ACHN (cell line): ENCODE measurements around the gene FAM221B.

Source experiments
- DNase-seq: peaks from one replicate; pipeline ENCODE4 v3.0.0-alpha.2; 2015
- in situ Hi-C: cut with HindIII; loops from 2 replicates; pipeline ENCODE4 v1.10.0; 2017; ENCODE audit warnings: low sequenced_read_pairs, low pct_ligation_motif_present, low pct_unique_long_range_greater_than_20kb

FAM221B gene

DNA sequence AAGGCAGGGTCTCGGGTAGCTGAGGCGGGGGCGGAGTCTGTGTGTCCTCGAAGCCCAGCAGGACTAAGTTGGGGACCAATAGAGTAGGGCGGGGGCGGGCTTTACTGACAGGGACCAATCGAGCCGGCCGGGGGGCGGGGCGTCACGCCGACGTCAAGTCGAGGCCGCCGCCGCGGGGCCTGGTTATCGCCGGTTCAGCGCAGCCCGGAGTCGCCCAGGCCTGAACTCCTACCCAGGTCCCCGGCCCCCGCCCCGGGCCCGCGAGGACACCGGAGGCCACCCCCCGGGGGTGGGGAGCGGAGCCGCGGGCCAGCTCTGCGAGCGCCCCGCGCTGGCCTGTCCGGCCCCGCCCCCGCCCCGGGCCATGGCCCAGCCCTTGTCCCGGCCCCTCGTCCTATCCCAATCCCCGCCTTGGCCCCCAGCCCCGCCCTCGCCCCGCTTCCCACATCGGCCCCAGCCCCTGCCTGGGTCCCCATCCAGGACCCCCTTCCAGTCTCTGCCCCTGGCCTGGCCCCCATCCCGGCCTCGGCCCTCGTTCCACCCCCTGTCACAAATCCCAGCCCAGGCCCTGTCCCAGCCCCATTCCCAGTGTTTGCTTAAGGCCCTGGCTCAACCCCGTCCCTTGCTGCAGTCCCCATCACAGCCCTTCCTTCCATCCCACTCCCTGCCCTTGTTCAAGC lies 692 bp upstream of the FAM221B start, which contains the start of gene TMEM8B:
TMEM8B (plus strand) TSS at position 145 of the 680 bp plus-strand sequence; CDS start at position 365, 220 bp downstream.
- peak; percentile 88 for DNase-seq
- in situ Hi-C loops, result no loop called here

DNA sequence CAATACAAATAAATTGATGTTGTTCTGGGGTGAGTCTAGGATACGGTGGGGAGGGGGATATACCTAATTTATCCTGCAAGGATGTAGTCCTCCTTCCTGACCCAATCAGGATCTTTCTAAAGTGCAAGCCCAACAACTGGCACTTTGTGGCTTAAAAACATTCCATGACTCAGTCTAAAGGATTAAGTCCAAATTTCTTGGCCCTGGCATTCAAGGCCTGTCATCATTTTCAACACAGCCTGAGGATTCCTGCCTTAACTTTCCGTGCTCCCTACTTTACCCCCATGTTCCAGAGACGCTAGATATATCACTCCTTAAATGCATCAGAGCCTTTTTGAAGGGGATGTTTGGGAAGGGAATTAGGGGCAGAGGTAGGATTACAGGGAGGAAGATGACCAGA lies 1.0 kb downstream of the FAM221B start:
- in situ Hi-C loops, result no loop called here

DNA sequence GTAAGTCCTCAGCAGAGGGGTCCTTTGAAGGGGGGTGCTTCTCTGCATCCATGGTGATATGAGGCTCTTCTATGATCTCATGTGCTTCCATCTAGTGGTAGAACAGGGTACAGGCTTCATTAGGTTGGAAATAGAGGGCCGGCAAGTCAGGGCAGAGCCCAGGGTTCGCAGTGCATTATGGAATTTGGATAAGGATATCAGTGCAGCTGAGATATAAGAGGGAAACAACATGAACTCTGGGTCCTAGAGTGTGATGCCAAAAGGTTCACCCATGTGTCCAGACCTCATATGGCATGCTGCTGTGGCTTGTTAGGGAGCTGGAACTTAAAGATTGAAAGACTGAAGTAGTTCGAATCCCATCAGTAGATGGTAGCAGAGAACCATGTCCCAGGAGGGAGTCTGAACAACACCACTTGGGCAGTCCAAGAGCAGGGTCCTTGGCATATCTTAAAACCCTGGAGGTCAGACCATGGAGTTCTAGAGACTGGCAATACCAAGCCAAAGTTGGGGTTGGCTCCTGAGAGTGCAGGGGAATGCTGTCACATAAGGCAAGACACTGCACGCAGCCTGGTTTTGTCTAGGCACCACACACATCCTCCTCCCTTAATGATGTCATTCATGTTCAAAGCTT lies 2.3 kb downstream of the FAM221B start:
- in situ Hi-C loops, result no loop called here
- DNase-seq, result peak; percentile 60

More for the DNA sequence above, 1.0 kb downstream of the FAM221B start:
- DNase-seq, result no peak

DNA sequence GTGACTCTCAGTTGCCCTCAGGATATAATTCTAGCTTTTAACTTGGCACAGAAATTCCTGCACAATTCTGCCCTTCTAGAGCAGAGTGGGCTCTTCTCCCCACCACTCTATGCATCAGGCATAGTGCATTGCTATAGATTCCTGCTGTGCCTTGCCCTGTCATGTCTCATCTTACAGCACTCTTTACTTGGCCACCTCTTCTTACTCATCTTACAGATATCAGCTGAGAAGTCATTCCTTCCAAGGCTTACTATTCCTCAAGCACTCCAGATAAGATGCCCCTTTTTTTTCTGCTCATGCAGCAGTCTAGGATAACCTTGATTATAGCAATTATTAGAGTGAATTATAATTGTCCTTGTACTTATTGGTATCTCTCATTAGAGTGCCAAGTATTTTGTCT lies 5.6 kb downstream of the FAM221B start:
- in situ Hi-C loops, result no loop called here
- no peak for DNase-seq

DNA sequence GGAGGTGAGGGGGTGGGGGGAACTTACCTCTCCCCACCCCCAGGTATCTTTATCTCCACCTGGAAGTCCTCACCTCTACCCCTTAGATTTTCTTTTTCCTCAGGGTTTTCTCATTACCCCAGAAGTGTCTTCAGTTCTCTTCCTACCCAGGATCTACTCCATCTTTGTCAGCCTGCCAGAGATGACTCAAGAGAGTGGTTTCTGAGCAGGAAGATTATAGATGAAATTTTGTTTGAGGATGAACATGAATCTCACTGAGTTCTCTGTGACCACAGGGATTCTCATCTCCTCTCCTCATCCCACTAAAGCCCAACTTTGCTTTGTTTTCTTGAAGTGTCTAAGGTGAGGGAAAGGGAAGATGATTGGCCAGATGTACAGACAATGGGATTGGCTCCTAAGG lies 8.5 kb downstream of the FAM221B start:
- DNase-seq, result no peak

DNA sequence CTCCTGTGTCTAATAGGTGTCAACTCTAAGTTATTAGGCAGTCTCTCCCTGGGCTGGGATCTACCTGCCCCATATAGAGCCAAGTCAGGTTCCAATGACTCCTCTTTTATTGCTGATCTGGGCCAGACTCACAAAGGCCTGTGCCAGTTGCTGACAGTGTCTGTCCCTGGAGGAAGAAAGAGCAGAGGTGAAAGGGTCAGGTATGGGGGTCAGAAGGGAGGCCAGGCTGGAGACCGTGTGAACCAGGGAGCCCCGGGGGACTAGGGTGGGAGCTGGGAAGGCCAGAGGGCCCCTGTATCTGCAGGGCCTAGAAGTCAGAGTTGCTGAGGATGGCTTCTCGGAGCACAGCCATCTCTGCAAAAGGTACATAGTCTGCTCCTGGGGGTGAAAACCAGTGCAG lies 10.2 kb downstream of the FAM221B start:
- in situ Hi-C loops, result no loop called here
- DNase-seq, result no peak

More for the DNA sequence above, 8.5 kb downstream of the FAM221B start:
- in situ Hi-C loops, result no loop called here

DNA sequence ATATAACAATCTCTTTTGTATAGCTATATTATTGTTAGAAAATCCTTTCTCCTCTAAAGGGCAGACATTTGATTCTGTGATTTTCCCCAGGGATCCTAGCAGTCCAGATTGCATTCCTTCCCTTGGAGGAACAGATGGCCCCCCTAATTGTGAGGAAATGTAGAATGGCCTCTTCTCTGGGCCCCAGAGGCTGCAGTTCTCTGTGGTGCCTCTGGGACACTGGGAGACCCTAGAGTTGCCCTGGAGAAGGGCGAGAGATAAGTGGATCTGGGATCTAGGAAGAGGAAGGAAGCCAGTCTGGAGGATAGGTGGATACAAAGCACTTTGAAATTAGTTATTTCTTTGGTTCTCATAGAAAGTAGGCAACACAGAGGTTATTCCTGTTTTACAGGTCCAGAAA lies 11.8 kb downstream of the FAM221B start:
- in situ Hi-C loops, result no loop called here
- DNase-seq, result peak; percentile 16

DNA sequence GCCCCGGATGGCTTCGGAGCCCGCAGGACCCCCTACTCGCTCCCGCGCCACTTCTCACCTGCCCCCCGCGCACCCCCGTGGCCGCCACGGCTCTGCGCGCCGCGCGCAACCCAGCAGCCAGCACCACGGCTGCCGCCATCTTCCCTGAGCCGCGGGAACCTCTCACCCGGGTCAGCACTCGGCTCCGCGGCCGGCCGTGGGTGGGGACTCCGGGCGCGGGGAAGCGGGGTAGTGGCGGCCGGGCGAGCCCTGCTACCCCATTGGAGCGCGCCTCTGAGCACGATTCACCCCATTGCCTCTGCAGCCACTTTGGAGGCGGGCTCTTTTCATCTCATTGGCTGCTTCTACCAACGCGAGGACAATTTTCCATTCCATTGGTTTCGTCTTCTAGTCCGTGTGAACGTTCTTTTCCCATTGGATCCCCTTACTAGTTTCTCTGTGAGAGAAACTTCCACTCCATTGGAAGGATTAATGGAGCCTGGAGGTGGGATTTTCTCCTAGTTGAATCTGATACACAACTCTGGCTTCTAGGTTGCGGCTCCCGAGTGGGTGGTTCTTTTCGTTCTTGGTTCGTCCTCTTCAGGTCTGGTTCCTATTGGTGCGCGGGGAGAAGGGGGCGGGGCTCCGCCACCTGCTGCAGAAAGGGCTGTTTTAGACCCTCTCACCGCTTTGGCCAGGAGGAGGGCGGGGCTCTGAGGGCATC lies 13.5 kb downstream of the FAM221B start, which contains the start of gene HINT2:
HINT2 (minus strand) TSS at position 202 of the 703 bp plus-strand sequence; CDS start at position 139, 63 bp downstream.
- in situ Hi-C loops, result no loop called here

DNA sequence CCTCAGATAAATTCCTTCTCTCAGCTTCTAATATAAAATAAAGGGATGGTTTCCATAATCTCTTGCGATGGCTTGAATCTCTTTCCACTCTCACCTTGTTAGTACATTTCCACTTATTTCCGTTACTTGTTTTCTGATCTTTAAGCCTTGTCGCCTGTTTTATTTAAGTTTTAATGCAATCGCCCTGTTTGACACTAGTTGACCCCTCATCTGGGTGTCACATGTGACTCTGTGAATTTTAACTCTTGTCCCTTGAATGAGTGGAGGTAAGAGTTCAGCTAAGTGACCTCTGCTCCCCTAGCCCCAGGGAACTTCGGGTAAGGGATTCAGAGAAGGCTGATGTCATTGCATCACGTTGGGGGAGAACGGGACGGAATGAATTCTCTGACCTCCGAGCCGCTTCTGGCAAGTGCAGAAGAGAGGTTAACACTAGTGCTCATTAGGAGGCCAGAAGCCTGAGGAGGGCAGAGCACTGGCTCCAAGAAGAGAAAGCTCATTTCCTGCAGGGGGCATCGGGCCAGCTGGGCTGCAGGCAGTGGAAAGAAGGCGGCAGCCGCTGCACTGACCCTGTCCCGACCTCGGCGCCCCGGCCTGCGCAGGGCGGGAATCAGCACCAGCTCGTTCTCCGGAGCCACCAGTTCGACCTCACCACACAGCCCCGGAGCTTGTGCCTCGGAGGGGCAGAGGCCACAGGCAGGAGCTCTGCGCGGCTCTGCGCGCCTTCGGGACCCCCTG lies 14.3 kb downstream of the FAM221B start:
- in situ Hi-C loops, result no loop called here
- peak; percentile 71 for DNase-seq

More for the DNA sequence above, 13.5 kb downstream of the FAM221B start, which contains the start of gene HINT2:
- DNase-seq, result peak; percentile 95

DNA sequence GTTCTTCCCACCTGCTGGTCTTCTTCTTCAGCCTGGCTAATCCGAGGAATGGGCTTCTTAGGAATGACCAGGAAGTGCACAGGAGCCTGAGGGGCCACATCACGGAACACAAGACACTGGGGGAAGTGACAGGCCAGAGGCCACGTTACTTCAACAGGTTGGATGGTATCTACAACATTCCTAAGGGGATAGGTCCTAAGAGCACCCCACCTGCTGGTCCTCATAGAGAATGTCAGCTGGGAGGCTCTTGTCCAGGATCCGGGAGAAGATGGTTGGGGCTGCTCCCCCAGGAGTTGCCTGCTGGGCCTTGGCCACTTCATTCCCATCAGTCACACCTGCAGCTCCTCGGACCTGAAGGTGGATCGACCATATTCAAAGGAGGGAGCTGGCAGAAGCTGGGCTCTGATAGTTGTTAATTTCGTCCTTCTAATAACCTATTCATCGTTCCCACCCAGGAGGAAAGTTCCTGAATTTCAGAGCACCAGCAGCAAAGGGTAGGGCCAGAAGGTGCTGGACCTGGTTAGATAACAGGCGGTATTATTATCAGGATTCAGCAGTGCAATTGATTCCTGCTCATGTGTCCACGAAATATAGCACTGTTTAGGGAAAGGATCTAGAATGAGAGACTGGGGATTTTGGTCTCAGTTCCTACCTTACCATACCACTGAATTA lies 15.0 kb downstream of the FAM221B start:
- DNase-seq, result peak; percentile 57
- in situ Hi-C loops, result no loop called here

DNA sequence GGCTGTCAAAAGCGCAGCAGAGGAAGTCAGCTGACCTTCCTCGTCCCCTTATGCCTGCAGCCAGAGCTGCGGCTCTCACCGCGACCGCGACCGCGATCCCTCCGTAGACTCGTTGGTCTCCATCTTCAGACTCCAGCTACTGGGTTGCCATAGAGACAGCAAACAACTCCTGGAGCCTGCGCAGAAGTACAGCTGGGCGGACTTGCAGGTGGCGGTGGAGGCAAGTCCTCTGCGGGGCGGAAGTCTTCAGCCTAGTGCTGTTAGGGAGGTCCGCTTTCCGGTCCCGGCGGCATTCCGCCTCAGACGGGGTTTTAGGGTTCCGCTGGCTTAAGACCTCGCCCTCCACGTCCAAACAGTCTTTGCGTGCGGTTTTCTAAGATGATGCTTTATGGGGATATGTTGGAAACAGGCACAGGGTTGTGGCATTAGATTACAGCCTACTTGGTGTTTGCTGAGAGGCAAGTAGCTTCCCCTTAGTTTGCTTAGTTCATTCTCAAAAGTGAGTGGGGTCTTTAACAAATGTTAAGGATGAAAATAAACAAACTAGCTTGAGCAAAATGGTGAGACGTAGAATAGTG lies 16.4 kb downstream of the FAM221B start, which contains the start of gene SPAG8:
SPAG8 (minus strand) TSS at position 238 of the 578 bp plus-strand sequence; CDS start at position 123, 115 bp downstream.
- in situ Hi-C loops, result no loop called here
- peak; percentile 94 for DNase-seq

DNA sequence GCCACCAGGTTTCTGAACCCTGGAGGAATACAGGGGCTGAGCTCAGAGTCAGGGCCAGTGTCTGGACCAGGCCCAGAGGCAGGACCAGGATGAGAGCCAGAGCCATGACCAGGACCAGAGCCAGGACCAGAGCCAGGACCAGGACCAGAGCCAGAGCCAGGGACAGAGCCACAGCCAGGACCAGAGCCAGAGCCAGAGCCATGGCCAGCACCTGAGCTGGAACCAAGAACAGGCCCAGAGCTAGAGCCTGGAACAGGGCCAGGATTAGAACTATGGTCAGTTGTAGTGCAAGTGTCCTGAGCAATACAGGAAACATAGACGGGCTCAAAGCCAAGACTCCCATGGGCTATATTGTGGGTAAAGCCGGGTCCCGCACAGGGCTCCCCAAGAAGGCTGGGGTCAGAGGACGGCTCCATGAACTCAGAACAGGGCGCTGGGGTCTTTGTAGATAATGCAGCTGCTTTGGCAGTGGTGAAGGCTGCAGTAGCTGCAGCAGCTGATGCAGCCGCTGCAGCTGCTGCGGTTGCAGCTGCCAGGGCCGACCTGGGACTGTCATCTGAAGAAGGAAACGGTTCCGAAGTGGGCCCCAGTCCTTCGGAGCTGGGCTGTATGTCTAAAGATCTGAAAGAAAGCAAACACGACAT lies 17.0 kb downstream of the FAM221B start:
- DNase-seq, result no peak
- in situ Hi-C loops, result no loop called here

DNA sequence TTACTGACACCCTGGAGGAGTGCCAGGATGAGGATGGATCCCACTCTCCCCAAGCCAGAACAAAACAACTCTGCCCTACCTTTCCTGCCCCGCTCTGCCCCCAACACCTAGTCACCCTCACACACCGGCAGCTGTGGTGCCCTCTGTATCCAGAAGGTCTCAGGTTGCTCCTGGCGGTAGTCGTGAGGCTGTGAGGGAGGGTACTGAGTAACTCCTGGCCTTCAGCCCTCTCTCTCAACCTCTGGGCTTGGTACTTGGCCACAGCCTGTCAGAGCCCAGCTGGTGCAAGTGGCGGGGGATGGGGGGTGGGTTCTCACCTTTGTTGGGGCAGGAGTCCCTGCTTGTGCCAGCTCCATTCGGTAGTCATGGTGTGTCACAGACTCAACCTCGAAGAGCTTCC lies 18.4 kb downstream of the FAM221B start:
- DNase-seq, result no peak
- in situ Hi-C loops, result no loop called here

DNA sequence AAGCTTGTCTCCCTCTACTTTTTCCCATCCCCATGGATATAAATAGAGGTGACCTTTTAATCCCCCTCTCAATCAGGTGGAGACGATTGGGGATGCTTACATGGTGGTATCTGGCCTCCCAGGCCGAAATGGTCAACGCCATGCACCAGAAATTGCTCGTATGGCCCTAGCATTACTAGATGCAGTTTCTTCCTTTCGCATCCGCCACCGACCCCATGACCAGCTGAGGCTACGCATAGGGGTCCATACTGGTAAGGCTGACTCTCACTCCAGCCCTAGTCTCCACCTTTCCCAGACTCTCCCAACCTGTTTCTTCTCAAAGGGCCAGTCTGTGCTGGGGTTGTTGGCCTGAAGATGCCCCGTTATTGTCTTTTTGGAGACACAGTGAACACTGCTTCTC lies 20.1 kb downstream of the FAM221B start:
- in situ Hi-C loops, result no loop called here
- DNase-seq, result no peak

DNA sequence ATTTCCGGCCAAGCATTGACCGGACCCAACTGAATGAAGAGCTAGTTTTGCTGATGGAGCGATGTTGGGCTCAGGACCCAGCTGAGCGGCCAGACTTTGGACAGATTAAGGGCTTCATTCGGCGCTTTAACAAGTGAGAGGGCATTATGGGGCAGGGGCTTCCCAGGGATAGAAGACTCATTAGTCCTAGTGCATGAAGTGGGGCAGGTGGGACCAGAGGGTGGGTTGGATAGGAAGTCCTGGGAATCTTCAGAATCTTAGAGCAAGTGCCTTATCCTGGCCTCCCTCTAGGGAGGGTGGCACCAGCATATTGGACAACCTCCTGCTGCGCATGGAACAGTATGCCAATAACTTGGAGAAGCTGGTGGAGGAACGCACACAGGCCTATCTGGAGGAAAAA lies 22.4 kb downstream of the FAM221B start:
- no peak for DNase-seq

DNA sequence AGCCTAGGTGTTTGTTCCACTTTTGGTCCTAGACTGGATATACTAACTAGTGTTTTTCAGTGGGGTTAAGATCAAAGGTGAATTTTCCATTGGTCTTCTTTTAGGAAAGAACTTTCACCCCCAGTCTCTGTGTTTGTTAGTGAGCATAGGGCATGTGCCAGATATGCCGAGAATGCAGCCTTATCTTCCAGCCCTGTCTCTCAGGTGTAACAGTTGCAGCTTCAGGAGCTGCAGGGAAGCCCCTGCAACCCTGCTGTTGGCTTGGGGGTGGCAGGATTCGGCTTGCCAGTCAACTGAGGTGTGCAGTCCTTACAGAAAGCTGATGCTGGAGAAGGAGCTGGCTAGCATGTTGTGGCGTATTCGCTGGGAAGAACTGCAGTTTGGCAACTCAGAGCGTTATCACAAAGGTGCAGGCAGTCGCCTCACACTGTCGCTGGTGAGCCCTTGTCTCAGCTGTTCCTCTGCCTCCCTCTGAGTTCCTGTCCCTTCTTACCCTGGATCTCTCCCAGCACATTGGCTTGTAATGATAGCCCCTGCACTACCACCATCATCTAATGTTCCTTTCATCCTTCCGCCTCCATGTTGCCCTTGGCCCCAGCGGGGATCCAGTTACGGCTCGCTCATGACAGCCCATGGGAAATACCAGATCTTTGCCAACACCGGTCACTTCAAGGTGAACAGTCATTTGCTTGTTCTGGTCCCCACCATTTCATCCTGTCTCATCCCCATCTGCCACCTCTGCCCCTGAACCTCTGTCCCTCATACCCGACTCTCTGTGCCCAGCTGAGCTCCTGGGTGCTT lies 27.0 kb downstream of the FAM221B start:
- DNase-seq, result no peak
- in situ Hi-C loops, result no loop called here

More for the DNA sequence above, 22.4 kb downstream of the FAM221B start:
- in situ Hi-C loops, result no loop called here

DNA sequence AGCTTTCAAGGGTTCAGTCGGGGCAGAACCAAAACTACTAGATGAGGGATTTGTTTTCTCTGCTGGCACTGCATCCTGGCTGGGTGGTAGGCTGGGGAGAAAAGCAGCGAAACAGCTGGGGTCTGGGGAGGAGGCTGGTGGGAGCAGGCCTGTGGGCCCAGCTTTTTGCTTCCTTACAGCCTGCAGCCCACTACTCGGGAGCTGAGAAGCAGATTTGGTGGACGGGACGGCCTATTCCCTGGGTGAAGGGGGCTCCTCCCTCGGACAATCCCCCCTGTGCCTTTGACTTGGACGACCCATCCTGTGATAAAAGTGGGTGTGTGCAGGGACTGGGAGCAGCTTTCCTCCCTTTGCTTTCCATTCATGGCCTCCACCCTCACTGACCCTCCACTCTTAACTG lies 28.0 kb downstream of the FAM221B start:
- no peak for DNase-seq
- in situ Hi-C loops, result no loop called here
